ENCODE data around the gene ANGPTL2.
A peak's percentile ranks its signal among the peaks of the same experiment; 100 is the strongest.

Gene ANGPTL2

DNA sequence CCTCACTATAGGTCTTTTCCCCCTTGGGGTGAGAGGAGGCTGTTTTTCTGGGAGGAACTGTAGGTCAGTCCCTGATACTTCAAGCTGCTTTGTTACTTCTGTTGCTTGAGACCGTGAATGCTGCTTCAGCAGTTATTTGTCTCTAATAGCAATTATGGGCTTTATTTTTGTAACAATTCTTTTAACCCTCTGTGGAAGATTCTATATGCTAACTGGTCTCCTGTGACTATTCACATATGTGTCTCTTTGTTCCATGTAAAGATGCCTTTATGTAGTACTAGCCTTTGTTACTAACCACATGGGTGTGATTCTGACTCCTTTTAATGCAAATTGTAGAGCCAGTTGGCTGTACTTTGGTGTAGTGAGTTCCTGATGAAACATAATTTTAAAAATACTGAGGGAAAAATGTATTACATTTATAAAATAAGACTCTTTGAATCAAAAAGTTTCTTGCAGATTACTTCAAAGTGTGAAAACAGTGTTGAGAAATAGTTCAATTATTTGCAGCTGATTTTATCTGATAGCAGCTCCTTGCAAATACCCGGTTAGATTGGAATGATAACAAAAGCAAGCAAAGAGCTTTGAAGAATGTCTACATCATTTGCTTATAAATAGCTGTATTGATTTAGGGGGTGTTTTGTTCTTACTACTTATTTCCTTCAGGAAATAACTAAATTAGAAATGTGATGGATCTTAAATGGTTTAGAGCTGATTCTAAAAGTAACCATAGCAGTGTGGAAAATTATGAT, 46.6 kb downstream of the ANGPTL2 start:
- DNase-seq (ENCODE audit: low read depth), result no peak

DNA sequence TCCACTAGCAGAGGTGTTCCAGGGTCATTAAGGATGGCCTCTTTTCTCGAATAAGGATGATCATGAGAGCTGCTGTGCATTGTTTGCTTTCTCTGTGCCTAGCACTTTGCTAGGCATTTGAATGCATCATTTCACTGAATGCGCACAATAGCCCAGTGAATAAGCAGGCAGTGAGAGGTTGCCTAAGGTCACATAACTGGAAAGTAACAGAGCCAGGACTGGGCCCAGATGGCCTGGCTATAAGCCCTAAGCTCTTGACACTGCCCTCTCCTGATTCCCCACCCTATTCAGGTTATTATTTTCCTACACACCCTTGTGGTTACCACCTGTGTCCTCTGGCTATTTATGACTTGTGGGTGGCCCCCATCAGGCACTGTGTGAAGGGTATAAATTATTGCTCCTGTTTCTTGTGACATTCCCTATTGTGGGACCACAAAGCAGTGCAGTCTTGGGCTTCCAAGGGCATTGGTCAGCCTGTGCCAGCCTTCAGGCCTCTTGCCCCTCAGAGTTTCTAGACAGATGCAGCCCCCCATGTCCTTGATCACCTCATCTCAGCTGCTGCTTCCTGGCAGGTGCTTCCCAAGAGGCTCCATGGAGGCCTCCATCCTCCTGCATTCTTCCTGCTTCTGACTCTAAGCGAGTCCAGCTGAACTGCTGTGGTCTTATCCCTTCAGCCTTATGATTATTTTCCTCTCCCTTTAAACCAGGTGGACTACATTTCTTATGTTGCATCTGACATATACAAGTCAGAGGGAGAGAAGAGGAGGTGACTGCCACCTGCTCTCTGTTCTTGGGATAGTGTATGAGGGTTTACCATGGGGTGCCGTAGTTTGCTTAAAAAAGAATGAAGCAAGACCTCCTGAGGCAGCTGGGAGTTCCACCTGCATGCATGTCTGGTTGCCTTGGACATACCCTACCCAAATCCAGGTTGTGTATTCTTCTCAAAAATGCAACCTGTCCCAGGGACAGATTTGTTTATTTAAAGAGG, 47.6 kb downstream of the ANGPTL2 start:
- DNase-seq (ENCODE audit: low read depth), result no peak

DNA sequence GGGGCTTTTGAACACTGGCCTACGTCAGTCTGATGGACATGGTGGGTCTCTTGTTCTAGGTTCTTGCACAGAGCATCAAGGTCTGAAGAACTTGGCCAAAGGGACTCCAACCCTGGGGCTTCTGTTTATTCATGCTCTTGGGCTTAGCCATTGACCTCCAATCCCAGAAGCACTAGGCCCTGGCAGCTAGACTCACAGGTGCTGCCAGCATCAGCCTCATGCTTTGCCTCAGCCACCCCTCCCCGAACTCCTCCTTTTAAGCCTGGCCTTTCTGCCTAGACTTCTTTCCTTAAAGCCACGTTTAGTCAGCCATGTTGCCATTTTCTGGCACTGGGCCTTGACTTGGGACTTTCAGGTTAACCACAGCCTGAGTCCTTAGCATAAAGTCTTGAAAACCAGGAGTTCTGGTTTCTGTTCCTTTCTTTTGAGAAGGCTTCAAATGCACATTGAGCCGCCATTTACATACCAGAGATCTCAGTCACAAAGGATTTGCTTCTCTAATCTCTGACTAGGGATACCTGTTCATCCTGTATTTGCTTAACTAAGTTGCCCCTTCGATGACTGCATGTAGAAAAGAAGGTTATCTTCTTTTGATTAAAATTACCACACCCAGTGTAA, 54.7 kb downstream of the ANGPTL2 start:
- DNase-seq (ENCODE audit: low read depth), result no peak

DNA sequence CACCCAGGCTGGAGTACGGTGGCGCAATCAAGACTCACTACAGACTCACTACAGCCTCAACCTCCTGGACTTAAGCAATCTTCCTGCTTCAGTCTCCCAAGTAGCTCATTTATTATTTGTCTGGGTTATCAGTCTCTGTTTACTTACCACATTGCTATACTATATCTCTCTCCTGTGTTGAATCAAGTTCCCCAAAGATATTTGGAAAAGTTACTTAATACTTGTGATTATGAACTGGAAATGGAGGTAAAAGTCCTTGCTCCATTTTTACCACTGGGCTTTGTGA, 55.6 kb downstream of the ANGPTL2 start:
- DNase-seq (ENCODE audit: low read depth), result peak; percentile 20

DNA sequence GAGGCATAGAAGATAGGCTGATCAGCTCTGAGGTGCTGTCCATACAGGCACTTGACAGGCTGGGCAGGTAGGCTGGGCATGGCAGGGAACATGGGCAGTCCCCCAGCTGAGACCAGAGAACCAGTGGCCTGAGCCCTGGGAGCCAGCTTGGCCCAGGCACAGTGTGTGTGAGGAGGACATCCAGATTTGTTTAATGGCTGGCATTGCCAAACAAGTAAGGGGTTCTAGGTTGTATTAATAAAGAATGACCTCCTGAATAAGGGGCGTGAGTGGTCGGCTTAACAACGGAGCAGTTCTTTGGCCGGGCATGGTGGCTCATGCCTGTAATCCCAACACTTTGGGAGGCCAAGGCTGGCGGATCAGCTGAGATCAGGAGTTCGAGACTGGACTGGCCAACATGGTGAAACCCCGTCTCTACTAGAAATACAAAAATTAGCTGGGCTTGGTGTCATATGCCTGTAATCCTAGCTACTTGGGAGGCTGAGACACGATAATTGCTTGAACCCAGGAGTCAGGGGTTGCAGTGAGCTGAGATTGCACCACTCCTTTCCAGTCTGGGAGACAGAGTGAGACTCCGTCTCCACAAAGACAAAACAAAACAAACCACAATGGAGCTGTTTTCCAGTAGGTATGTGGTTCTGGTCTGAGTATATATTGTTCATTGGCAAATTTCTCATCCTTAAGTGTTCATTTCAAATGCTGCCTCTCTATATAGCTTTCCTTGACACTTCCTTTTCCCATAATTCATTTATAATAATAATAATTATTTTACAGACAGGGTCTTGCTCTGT, 56.2 kb downstream of the ANGPTL2 start:
- no peak for DNase-seq (ENCODE audit: low read depth)

DNA sequence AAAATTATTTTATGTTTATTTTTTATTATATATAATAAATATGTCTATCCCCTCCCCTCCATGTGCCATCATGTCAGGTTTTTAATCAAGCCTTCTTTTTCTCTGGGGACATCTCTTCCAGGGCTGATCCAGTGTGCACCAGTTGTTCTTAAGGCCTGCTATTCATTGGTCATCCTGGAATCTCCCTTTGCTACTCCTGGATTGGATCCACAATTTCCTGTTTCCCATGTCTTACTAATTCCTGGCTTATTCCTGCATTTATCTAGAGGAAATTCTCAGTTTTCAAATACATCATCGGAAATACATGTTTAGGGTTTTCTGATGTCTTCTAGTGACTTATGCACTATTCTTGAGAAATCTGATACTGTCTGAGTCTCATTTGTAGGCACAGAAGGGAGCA, 56.8 kb downstream of the ANGPTL2 start:
- peak; percentile 77 for DNase-seq (ENCODE audit: low read depth)

DNA sequence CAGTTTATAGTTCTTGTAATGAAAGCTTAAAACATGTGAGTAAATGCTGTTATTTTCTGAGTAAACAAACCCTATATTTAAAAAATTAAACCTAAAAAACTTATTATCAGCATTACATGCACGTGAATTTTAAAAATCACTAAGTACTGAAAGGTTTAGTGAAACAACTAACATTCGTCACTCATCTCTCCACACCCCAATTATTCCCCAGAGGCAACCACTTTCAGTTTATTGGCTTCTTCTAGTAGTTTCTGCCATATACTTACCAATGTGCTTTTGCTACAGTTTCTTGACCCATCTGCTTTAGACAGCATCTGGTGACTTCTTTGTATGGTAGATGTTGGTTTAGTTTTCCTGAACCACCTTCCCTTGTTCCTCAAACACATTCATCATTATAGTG, 58.1 kb downstream of the ANGPTL2 start:
- no peak for DNase-seq (ENCODE audit: low read depth)

DNA sequence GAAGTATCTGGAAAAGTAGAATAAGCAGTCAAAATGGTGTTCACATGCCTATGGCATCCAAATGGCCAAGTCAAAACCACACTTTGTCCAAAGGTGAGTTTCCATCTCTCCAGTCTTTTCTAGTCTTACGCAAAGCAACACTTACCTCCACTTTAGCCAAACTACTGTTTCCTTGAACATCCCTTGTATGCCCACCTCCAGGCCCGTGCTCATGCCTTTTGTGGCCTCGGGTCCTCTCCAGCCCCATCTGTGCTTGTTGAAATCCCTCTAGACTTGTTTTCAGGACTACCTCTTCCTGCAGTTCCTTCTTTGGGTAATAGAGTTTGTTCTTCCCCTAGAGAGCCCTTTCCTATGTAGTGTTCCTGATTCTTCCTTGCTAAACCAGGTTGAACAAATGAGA, 61.0 kb downstream of the ANGPTL2 start:
- no peak for DNase-seq (ENCODE audit: low read depth)

DNA sequence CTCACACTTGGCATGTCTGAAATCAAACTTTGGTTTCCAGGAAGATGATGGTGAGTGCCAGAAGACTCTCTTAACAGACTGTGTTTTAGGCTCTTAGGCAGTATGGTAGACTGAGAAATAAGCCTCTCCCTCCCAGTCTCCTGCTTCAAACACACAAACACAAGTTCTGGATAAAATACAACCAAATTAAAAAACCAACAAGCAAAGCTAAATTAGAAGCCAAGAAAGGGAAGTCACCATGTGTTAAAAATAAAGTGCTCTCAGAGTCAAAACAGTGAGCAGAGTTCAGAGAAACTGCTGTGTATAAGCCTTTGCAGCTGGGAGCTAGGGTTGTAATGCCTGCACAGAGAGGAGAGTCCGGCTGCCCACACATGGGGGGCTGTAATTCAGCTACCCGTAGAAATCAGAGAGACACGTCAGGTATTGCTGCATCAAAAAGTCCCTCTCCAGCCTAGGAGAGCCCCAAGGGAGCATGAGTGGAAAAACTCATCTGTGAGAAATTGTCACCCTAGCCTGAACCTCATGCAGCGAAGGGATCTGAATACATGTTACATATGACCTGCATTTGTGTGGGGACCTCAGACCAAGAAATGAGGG, 62.6 kb downstream of the ANGPTL2 start:
- DNase-seq (ENCODE audit: low read depth), result no peak

DNA sequence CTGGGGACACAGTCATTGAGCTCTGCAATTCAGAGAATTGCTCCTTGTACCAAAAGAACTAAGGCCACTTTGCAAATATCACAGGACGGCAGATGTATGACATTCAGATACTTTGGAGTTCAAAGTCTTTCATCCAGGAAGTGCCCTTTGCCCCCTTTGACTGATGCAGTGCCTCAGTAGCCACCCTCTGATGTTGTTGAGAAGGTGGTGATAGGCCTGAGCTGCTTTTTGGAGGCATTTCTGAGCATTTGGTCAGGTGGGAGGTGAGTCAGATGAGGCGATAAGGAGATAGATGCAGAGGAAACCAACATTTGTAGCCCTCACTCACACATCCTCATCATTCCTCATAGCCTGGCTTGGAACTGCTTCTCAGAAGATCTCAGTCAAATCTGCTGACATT, 63.4 kb downstream of the ANGPTL2 start:
- DNase-seq (ENCODE audit: low read depth), result peak; percentile 25

DNA sequence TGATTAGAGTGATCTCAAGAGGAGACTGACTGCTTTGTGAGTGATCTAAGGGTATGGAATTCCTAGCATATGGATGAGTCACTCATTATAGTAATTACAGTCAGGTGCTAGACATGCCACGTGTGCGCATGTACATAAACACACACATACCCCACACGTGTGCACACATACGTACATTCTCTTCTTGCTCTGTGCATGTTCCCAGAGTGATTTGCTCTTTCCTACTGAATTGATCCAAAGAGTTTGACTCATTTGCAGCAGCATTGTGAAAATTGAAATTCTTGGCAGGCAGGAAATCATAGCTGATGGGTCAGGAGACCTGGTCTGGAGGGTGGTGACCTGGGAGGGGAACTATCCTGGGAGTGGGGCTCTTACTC, 63.8 kb downstream of the ANGPTL2 start:
- peak; percentile 46 for DNase-seq (ENCODE audit: low read depth)

DNA sequence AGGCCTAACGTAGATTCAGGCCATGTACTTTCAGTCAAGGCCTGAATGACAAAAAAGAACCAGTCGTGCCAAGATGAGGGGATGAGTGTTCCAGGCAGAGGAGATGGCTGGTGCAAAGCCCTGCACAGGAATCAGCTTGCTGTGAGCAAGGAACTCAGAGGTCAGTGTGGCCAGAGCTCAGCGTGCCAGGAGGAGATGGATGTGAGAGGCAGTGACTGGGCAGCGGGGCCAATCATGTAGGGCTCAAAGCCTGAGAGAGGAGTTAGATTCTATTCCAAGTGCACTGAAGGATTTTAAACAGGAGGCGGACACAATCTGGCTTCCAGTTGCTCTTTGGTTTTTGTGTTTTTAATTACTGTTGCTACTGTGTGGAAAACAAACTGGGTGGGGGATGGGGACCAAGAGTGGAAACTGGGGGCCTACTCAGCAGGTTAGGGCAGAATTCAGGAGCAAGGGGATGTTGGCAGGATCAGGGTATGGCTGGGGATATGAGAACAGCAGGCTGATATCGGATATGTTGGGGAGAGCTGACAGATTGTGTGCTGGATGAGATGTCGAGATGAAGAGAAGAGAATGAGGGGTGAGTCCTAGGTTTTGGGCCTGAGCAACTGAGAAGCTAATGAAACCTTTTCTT, 64.3 kb downstream of the ANGPTL2 start:
- no peak for DNase-seq (ENCODE audit: low read depth)

DNA sequence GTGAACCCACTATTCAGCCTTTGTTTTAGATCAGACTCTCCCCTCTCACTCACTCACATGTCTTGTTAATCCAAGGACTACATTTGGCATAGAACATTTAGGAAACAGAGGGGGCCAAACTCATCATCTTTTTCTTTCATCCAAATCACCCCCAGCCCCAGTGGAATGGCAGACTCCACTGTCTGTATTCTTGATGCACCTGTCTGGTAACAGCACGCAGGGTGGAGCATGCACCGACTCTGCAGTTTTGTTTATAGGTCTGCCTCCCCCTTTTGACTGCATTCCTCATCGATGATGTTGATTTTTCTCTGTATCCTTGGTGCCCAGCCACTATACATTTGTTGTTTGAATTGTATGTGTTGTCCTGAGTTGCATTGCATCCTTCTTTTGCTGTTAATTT, 66.0 kb downstream of the ANGPTL2 start:
- no peak for DNase-seq (ENCODE audit: low read depth)

DNA sequence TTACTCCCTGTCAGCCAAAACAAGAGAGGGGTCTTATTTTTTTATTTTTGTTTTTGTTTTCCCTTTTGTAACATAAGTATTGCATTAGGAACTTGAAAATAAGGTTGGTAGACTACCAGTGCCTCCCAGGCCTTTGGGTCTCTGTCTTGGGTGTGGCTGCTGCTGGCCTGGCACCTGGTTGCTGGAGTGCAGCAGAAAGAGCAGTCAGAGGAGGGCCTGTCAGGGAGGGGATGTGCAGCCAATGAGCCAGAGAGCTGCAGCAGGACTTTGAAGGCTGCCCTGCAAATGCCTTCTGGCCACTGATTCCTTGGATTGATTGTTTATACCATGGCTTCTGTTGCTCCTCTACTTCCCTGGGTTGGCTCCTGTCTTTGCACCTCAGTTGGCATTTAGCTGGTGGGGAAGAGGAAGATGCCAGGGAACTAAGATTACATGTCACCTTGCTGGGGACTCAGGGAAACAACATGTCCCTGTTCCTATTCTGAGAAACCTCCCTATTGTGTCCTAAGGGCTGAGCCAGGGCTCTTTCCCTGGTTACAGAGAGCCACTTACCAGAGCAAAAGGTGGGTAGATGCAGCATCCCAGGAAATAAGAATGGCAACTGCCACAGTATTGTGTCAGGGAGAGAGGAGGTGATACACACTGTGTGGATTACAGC, 66.6 kb downstream of the ANGPTL2 start:
- no peak for DNase-seq (ENCODE audit: low read depth)

DNA sequence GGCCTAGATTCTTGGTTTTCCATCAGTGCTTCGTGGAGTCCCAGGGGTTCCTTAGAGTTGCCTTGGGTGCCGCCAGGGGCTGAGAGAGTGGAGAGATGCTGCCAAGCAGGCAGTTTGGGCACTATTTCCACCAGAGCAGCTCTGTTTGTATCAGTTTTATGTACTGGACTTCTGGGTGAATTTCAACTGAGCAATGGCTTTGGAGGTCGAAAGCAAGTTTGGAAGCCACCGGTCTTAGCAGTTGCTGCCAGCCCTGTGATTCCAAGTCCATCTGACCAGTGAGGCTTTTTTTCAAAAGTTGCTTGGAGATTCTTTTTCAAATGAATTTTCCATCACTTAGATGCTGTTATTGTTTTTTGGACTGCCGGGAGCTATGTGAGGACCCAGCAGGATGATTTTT, 68.5 kb downstream of the ANGPTL2 start:
- DNase-seq (ENCODE audit: low read depth), result no peak

DNA sequence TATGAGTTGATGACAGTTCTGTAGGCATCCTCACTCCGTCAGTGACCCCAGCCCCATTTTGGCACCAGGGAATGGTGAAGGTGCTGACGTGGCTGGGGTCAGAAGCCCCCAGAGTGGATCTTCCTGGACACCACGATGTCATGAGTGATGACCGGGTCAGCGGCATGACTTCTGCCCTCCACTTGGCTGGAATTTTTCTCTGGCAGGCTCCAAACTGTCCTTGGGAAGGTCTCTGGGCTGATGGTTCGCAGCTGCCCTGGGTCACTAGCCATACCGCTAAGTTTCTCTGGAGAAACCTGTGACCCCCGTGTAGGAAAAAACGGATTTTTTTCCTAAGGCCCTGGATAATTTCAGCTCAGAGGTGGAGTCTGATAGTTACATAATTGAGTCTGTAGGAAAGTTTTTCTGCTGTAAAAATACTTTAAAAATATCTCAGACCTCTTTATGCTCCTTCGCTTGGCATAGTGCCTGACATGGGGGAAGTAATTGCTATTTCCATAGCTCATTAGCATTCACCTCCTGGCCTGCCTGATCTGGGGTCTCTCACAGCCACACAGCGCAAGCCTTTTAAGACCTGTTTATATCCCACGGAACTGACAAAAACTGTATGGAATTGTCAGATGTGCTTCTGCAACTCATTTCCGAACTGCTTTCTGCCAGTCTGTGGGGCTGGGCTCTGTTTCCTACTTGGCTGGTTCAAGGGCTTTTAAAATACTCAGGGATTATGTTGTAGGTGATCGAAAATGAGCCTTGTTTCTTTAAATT, 69.2 kb downstream of the ANGPTL2 start:
- DNase-seq (ENCODE audit: low read depth), result no peak

DNA sequence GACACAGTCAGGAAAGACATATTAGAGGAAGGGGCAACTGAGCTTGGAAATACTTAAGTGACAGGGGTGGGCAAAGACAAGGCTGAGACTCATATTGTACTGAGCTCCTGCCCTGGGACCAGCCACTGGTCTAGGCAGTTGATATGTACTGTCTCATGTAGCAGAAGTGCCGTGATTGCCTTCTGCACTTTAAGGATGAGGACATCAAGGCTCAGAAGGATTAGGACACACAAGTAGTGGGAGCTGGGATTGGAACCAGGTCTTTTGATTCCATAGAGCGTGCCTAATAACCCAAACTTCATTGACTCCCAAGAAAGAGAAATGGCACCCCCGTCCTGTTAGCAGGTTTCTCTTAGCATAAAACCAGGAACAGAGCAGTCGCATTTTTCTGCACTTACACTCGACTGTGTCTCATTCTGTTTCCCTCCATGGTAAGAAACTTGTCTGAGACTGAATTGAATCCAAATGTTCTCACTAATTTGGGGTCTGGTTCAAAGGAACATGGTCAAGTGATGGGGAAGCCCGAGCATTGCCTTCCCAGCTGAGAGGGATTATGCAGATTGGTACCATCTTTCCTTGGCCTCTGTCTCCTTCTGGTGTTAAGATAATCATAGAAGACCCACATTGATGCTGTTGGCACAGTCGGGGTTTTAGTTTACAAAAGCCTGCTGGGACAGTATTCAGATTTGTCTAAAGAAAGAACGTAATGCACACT, 70.4 kb downstream of the ANGPTL2 start:
- no peak for DNase-seq (ENCODE audit: low read depth)

DNA sequence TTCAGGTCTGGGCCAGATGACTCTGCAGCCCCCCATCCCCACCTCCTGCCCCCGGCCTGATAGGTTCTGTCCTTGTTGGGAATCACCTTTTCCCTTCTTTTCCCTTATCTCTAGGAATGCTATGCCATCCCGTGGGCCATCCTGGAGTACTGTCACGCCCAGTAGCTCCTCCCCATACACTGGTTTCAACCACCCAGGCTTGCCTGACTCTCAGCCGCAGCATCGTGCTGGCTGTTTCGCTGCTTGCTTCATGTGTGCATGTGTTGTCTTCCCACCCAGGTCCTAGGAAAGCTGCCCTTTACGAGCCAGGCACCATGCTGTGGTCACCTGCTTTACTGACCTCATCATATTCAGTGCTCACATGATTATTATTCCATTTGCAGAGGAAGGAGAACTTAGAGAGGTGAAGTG, 71.8 kb downstream of the ANGPTL2 start:
- no peak for DNase-seq (ENCODE audit: low read depth)

DNA sequence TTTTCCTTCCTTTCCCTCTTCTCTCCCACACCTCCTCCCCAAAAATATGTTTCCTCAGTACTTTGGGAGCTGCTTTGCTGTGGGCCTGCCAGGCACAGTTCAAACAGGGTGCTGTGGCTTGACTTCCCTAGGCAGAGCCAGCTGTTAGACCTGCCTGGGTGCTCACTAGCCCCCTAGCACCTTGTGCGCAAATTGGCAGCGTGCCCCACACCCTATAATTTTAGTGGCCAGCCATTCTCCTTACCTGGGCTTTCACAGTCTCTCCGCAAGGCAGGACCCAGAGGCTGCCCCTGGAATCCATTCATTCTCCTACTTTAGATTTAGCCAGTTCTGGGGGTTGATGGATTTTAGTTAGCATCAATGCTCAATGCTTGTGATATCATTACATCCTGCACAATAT, 72.3 kb downstream of the ANGPTL2 start:
- no peak for DNase-seq (ENCODE audit: low read depth)

Measured in ELR (cell line).